ENCODE measurements around the gene FASTKD1.
A peak's percentile ranks its signal among the peaks of the same experiment; 100 is the strongest.

DNA sequence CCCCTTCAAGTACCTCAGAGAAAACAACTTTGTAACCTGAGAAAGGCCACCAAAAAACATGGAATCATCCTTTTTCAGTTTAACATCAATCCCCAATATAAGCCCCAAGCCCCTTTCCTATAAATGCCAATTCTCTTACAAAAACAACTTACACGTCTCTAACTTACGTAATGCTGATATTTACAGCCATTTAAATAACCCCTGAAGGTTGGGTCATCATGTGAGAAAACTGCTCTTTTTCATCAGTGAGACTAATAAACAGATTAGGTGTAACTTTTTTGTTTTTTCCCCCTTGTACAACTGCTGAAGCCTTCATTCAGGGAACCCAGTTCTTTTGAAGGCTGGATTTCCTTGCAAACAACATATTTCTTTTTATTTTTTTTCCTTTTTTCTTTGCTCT lies 3.7 kb downstream of the FASTKD1 start:
- TF ChIP-seq ZNF660 (tag by site-specific recombination; IDR thresholded peaks at IDR 0.05) (peak; percentile 99), CTCF (tag by site-specific recombination; IDR thresholded peaks at IDR 0.05) (no peak), ZNF223 (tag by site-specific recombination; IDR thresholded peaks at IDR 0.05) (no peak), ZNF580 (tag by site-specific recombination; IDR thresholded peaks at IDR 0.05) (no peak), ZNF629 (tag by site-specific recombination; IDR thresholded peaks at IDR 0.05) (no peak), ZEB2 (tag by site-specific recombination; IDR thresholded peaks at IDR 0.05) (no peak), EGR2 (tag by site-specific recombination; IDR thresholded peaks at IDR 0.05; ENCODE audit: low read depth) (no peak), ZNF24 (tag by site-specific recombination; IDR thresholded peaks at IDR 0.05) (no peak), ZNF549 (tag by site-specific recombination; IDR thresholded peaks at IDR 0.05) (no peak)
- TF ChIP-seq, protein P1, sequence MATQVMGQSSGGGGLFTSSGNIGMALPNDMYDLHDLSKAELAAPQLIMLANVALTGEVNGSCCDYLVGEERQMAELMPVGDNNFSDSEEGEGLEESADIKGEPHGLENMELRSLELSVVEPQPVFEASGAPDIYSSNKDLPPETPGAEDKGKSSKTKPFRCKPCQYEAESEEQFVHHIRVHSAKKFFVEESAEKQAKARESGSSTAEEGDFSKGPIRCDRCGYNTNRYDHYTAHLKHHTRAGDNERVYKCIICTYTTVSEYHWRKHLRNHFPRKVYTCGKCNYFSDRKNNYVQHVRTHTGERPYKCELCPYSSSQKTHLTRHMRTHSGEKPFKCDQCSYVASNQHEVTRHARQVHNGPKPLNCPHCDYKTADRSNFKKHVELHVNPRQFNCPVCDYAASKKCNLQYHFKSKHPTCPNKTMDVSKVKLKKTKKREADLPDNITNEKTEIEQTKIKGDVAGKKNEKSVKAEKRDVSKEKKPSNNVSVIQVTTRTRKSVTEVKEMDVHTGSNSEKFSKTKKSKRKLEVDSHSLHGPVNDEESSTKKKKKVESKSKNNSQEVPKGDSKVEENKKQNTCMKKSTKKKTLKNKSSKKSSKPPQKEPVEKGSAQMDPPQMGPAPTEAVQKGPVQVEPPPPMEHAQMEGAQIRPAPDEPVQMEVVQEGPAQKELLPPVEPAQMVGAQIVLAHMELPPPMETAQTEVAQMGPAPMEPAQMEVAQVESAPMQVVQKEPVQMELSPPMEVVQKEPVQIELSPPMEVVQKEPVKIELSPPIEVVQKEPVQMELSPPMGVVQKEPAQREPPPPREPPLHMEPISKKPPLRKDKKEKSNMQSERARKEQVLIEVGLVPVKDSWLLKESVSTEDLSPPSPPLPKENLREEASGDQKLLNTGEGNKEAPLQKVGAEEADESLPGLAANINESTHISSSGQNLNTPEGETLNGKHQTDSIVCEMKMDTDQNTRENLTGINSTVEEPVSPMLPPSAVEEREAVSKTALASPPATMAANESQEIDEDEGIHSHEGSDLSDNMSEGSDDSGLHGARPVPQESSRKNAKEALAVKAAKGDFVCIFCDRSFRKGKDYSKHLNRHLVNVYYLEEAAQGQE (tag by site-specific recombination; IDR thresholded peaks at IDR 0.05): no peak

All from HEK293 (cell line).